ENCODE results near the gene MYO15A. TPM values are rescaled to one million over a fixed set of nuclear protein-coding genes. Genes with fewer than 3 reads are reported as not detected.

MYO15A gene
- total RNA-seq, 1 experiment from 2014 or later = 3.5 TPM

DNA sequence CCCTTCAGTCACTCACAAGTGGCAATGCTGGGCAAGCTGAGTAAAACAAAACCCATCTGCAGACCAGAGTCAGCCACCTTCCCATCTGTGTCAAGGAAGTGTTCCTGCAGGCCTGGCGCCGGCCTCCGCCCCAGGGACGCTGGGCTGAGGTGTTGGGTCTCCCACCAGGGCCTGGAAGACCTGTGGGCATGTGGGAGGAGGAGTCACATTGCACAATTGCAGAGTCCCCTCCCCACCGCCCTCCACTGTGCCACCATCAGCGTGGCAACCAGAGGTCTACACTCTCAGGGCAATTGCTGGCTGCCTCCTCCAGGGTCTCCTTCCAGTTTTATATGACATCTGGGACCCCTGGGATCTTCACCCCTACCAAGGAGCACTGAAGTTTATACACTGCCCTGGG lies 3.0 kb upstream of the MYO15A start:
- TF ChIP-seq, protein P1, sequence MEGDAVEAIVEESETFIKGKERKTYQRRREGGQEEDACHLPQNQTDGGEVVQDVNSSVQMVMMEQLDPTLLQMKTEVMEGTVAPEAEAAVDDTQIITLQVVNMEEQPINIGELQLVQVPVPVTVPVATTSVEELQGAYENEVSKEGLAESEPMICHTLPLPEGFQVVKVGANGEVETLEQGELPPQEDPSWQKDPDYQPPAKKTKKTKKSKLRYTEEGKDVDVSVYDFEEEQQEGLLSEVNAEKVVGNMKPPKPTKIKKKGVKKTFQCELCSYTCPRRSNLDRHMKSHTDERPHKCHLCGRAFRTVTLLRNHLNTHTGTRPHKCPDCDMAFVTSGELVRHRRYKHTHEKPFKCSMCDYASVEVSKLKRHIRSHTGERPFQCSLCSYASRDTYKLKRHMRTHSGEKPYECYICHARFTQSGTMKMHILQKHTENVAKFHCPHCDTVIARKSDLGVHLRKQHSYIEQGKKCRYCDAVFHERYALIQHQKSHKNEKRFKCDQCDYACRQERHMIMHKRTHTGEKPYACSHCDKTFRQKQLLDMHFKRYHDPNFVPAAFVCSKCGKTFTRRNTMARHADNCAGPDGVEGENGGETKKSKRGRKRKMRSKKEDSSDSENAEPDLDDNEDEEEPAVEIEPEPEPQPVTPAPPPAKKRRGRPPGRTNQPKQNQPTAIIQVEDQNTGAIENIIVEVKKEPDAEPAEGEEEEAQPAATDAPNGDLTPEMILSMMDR (conservative IDR thresholded peaks at IDR 0.05) = no peak
- no peak for TF ChIP-seq EZH2 (IDR thresholded peaks at IDR 0.05; ENCODE audit: low read depth)
- ChIA-PET CTCF (no interaction called here), POLR2A (ENCODE audit: unreplicated experiment) (interaction anchor here (0.7 kb wide), 1 partner anchor 153 kb away, joined by 5 read pairs; the partner anchor contains the start of gene FLII)
- Histone ChIP-seq H3F3A (ENCODE audit: insufficient read depth, low read depth) (no peaks in the 10 kb centered on the region; the same call in 1 of the 2 replicates), H3K36me3 (ENCODE audit: low read depth) (no peaks in the 10 kb centered on the region; the same call in 1 of the 2 replicates), H3K27ac (no peak overlapping the region), H3K9me2 (ENCODE audit: insufficient read depth) (no peaks in the 10 kb centered on the region), H3K4me2 (no peak overlapping the region), H3K27me3 (ENCODE audit: insufficient read depth, low read depth) (no peaks in the 10 kb centered on the region), H3K9me3 (ENCODE audit: insufficient read depth, low read depth) (no peaks in the 10 kb centered on the region), H3K4me1 (replicated peaks; ENCODE audit: insufficient read depth) (no peaks in the 10 kb centered on the region), H2AFZ (no peak overlapping the region), H3K79me2 (ENCODE audit: low read depth) (no peaks in the 10 kb centered on the region), H4K20me1 (ENCODE audit: insufficient read depth) (peaks cover 7% of the 10 kb centered on the region), H3K4me3 (no peak overlapping the region)
- DNase-seq = no peak
- no TSS peak for BruUV-seq (replicated peaks)
- intact Hi-C loops (cut with micrococcal nuclease; ENCODE audit: unreplicated experiment) = no loop called here

DNA sequence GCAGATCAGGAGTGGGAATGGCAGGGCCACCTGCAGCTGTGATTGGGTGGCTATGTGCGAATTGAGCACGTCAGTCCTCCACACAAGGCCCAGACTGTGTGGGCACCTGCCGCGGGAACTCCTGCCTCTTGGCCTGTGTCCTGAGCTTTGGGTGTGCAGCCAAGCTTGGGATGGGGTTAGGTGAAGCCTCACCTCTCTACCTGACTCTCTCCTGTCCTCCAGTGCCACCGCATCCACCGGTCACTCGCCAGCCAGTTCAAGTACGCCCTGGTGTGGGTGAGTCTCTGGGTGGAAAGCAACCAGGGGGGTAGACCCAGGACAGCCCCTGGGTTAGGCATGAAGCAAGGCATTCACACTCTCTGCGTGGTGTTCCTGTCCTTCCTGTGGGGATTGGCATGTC lies 2.3 kb upstream of the MYO15A start:
- DNase-seq = no peak
- Histone ChIP-seq H4K20me1 (ENCODE audit: insufficient read depth) (peaks cover 7% of the 10 kb centered on the region), H3K27me3 (ENCODE audit: insufficient read depth, low read depth) (no peaks in the 10 kb centered on the region), H3F3A (ENCODE audit: insufficient read depth, low read depth) (no peaks in the 10 kb centered on the region; the same call in 1 of the 2 replicates), H3K4me1 (replicated peaks; ENCODE audit: insufficient read depth) (no peaks in the 10 kb centered on the region), H3K9me2 (ENCODE audit: insufficient read depth) (no peaks in the 10 kb centered on the region), H3K4me3 (no peak overlapping the region), H3K4me2 (no peak overlapping the region), H3K9me3 (ENCODE audit: insufficient read depth, low read depth) (no peaks in the 10 kb centered on the region), H3K36me3 (ENCODE audit: low read depth) (no peaks in the 10 kb centered on the region; the same call in 1 of the 2 replicates), H2AFZ (no peak overlapping the region), H3K27ac (no peak overlapping the region), H3K79me2 (ENCODE audit: low read depth) (no peaks in the 10 kb centered on the region)
- no peak for TF ChIP-seq EZH2 (IDR thresholded peaks at IDR 0.05; ENCODE audit: low read depth)
- TF ChIP-seq, protein P1 (conservative IDR thresholded peaks at IDR 0.05) = no peak
- ChIA-PET POLR2A (ENCODE audit: unreplicated experiment) (interaction anchor here (0.7 kb wide), 1 partner anchor 153 kb away, joined by 5 read pairs; the partner anchor contains the start of gene FLII), CTCF (no interaction called here)
- no TSS peak for BruUV-seq (replicated peaks)
- intact Hi-C loops (cut with micrococcal nuclease; ENCODE audit: unreplicated experiment) = no loop called here

DNA sequence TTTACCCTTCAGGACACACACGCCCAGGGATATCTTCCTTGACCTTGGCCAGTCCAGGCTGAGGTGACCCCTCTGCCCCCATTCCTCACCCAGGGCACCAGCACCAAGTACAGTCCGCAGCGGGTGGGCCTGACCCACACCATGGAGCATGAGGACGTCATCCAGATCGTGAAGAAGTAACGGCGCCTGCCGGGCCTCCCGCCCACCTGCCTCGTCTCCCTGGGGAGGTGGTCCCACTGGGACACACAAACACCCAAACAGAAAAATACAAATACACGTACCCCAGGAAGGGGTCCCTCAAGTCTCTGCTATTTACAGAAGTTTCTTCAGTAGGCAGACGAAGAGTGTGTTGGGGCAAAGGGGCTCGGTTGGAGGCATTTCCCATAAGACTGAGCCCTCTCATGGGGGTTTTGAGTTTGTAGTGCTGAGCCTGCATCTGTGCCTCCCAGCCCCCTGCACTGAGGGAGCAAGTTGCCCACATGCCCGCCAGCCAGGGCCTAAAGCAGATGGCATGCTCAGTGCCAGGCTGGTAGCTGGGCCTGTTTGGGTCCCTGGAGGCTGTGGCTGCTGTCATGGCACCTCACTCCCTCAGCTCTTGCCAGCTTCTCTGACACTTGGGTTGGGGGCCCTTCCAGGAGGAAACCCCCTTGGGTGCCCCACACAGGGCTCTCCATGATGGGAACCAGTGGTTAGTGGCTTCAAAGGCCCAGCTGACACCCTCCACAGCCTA lies 1.3 kb upstream of the MYO15A start:
- Histone ChIP-seq H3K9me3 (ENCODE audit: insufficient read depth, low read depth) (no peaks in the 10 kb centered on the region), H3K4me1 (replicated peaks; ENCODE audit: insufficient read depth) (no peaks in the 10 kb centered on the region), H3K4me3 (no peak overlapping the region), H3F3A (ENCODE audit: insufficient read depth, low read depth) (no peaks in the 10 kb centered on the region; the same call in 1 of the 2 replicates), H3K36me3 (ENCODE audit: low read depth) (no peaks in the 10 kb centered on the region), H2AFZ (no peak overlapping the region), H4K20me1 (ENCODE audit: insufficient read depth) (peaks cover 7% of the 10 kb centered on the region), H3K4me2 (no peak overlapping the region), H3K27me3 (ENCODE audit: insufficient read depth, low read depth) (no peaks in the 10 kb centered on the region), H3K27ac (no peak overlapping the region), H3K9me2 (ENCODE audit: insufficient read depth) (no peaks in the 10 kb centered on the region), H3K79me2 (ENCODE audit: low read depth) (no peaks in the 10 kb centered on the region)
- CTCF ChIA-PET = no interaction called here
- POLR2A ChIA-PET (ENCODE audit: unreplicated experiment) = no interaction called here
- intact Hi-C loops (cut with micrococcal nuclease; ENCODE audit: unreplicated experiment) = no loop called here
- no peak for TF ChIP-seq EZH2 (IDR thresholded peaks at IDR 0.05; ENCODE audit: low read depth)
- TF ChIP-seq, protein P1 (conservative IDR thresholded peaks at IDR 0.05) = no peak
- no peak for DNase-seq
- no TSS peak for BruUV-seq (replicated peaks)

All from PC-9 (cell line).